Stimulated activated CD4-positive, alpha-beta T cell treated with anti-CD3 and anti-CD28 coated beads, TNF-alpha, amount 100 ng/mL, for 1 hour (primary cell): ENCODE data around the gene MYOG.

Experiments
- DNase-seq, 3 donors: peaks; one replicate each; pipeline ENCODE4 v3.0.0-alpha.2; 2020; ENCODE audit warnings: low read depth in 3 of 3, low spot score in 1 of 3

The MYOG gene

DNA sequence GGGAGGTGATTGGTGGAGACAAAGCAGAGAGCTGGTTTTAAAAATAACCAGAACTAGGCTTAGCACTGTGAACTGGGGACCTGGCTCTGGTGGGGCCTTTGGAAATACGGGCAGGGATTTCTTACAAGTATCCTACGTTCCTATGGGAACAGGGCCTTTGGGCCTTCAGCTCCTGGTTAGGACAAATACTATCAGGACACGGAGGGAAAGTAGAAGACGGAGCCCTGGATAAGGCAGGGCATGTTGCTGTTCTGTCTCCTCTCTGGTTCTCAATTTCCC is 5.3 kb upstream of the MYOG start:
- no peak for DNase-seq

DNA sequence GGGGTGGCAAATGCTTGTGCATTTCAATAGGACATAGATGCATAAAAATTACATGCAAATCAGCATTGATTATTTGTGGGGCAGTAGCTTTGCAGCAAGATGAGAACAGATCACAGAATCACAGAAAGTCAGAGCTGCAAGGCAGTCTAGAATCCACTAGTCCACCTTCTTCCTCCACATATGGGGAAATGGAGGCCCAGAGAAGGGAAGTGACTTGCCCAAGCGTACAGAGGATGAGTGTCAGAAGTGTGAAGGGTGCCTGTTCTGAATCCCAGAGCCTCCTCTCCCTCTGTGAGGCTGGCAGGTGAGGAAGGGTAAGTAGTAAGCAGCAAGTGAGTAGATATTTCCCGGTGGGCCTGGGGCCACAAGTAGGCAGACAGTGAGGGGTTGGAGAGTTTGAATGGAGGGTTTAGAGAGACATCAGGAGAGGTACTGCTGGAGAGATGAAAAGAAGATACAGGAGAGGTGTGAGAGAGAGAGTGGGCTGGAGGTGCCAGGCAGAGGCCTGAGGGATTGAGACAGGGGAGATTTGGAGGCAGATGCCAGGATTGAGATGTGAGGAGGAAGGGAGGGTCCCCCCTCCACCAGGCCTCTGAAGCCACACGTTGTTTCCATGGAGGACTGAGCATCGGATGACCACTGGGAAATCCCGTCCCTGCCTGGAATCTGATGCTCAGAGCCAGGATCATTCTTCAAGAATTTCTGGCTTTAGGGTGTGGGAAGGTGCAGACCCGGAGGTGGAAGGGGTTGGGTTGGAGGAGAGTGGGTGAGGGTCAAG is 4.8 kb upstream of the MYOG start:
- DNase-seq = no peak

DNA sequence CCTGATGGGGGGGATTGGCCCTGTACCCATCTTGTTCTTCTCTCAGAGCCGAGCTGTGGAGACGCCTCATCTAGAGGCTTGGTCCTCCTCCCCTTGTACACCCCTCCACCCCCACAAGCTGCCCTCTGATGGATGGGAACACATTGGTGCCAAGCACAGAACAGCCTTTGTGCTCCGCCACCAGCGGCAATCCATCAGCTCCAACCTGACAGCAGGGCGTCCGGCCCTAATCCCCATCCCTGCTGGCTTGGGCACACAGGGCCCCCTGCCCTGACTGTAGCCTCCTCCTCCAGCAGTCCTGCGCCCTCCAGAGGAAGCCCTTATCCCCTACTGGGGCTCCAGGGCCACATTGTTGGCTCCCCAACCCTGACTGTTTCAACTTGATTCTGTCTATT is 3.8 kb upstream of the MYOG start:
- DNase-seq = no peak

DNA sequence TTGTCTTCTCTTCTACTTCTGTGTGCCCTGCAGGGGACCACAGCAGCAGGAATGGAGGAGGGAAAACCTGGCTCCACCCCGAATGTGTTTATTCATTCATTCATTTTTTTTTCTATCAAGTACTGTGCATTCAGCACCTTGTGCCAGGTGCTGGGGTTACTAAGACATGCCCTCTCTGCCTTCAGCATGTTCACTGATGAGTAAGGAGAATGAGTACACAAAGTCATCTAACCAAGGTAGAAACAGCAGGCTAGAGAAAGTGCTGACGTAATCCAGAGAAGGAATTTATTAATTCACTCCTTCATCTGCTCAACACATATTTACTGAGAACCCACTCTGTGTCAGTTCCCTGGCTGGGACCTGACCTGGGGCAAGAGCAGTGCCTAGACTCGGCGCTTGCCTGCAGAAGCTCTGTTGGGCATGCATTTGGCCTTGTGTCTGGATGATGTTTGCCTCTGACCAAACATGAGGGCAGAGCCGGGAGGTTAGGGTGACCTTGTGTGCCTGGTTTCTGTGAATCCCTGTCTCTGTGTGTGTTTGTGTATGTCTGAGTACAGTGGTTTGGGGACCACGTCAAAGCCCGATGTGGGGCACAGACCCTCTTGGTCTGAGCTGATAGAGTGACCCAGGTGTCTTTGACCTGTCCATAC is 3.3 kb upstream of the MYOG start:
- DNase-seq = no peak

DNA sequence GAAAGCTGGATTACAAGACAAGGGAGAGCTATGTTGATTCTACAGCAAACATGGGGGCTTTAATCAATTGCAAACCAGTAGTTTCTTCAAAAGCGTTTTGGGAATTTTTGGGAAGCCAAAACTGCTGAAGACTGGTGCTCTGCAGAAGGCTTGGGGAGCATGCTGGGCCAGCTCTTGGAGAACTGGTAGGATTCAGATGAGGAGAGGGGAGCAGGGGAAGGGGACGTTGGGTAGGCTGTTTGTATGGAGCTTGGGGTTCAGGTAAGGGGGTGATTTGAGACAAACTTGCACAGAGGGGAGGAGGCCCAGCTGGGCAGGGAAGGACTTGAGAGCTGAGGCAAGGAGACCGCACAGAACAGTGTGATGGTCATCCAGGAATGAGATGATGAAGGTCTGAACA is 2.6 kb upstream of the MYOG start:
- DNase-seq = no peak

DNA sequence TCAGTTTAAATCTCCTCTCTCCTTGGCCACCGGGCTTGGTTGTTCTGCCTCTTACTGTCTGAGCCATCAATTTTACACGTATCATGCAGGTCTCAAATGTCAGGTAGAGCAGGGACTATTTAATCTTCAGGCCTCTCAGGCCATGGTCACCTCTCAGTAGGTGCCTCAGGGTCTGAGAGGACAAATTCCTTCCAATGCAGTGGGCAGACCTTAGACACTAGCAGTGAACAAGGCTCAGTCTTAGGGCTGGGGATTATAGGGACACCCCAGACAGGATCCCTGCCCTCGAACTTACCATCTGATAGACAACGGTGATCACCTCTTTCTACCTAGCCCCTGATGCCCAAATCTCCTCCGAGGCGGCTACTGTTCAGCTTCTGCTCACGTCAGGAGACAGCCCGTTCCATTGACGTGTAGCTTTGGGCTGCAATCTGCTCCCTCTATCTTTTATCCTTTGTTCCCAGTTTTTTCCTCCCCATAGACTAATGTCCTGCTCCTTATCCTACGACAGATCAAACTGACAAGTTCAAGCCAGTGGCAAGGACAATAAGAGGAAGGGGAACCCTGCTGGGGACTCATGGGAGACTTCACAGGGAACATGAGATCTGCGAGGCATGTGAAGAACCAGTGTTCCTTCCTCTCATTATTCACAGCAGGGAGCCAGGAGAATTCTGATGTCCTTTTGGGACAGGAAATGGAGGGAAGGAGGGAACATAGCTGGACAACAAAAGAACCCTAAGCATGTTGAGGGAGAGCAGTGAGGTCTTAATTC is 1.4 kb upstream of the MYOG start:
- no peak for DNase-seq

DNA sequence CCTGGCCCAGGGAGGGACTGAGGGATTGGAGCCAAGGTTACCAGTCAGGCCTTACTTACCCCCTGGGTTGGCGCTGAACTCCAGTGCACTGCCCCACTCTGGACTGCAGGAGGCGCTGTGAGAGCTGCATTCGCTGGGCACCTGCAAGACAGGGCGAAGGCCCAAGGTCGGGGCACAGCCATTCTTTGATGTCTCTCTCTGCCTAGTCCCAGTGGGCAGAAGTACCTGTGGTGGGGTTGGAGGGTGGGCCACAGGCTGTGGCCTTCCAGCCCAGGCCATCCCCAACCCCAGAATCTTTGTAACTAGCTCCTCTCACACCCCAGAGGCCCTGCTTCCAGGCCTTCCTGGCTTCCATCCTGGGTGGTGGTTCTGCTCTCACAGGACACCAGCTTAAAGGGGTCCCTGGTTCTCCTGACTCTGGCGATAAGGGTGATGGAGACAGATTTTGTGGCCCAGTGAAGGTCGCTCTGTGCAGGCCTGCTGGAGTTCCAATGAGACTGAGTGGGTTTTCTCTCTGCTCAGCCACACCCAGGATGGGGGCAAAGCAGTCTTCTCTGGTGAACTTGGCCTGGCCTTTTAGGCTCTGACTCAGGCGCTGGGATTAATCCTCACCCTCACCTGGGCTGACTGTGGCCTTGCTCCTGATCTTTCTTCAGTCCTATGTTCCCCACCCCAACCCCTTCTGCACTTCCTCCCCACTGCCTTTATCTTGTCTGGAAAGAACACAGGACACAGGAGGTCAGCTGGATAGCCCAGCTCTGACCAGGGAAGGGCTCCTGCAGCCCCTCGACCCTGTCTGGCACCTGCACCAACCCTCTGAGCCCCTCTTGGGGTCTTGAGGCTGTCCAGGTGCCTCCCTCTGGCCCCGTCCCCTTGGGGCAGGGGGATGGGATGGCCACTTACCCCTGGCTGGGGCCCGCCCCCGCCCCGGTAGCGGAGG is 954 bp downstream of the MYOG start:
- no peak for DNase-seq

DNA sequence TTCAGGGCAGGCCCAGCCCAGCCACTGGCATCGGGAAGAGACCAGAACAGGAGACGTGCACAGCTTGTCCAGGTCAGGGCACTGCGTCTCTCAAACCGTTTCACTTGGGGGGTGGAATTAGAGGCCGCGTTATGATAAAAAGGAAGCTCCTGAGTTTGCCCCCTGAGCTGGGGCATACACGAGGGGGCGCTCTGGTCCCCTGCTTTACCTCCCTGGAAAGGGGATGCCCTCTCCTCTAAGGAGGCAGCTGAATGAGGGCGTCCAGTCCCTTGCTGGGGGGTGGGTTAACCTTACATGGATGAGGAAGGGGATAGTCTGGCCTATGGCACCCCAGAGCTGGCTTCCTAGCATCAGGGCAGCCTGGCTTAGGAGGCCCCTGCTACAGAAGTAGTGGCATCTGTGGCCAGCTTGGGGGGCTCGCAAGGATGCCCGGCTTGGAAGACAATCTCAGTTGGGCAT is 2.3 kb downstream of the MYOG start:
- no peak for DNase-seq

DNA sequence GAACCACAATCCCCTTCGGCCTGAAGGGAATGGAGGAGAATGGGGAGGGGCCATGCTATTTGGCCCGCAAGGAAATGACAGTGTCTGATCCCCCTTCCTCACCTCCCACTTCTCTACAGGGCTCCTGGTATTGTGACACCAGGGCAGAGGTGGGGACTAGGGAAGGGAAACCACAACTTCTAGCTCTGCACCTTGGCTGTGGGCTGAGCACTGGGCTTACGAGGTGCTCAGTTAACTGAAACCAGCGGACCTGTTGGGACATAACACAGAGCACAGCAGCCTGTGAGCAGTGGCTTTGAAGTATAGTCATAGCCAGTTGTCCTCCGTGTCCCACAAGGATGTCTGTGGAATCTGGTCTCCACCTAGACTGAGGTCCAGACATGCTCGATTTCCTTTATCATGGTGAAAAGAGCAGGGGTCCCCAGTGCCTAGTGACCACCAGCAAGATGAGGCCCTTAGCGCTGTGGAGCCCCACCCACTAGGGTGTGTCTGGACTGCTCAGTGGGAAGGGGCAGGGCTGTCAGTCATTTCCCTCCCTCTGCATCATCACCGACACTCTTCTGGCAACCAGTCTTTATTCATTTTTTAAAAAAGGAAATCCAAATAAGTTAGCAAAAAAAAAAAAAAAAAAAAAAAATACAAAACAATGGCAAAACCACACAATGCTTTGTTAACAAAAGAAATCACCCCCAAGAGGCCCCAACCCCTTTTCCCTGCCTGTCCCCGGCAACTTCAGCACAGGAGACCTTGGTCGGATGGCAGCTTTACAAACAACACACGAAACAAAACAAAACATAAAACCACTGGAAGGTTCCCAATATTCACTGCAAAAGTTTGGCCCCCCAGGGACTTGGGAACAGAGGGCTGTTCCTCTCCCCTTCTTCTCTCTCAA is 3.0 kb downstream of the MYOG start:
- no peak for DNase-seq

DNA sequence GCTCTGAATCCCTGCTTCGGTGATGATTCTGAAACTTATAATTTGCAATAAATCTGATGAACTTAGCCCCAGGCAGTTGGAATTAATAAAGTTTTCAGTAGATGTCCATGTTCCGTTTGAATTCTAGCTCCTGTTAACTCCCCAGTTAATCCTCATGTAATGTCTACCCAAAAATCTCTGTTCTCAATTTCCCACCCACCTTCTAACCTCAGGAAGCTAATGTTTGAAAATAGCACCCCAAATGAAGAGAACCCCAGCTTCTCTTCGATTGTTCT is 3.6 kb downstream of the MYOG start:
- DNase-seq = no peak

DNA sequence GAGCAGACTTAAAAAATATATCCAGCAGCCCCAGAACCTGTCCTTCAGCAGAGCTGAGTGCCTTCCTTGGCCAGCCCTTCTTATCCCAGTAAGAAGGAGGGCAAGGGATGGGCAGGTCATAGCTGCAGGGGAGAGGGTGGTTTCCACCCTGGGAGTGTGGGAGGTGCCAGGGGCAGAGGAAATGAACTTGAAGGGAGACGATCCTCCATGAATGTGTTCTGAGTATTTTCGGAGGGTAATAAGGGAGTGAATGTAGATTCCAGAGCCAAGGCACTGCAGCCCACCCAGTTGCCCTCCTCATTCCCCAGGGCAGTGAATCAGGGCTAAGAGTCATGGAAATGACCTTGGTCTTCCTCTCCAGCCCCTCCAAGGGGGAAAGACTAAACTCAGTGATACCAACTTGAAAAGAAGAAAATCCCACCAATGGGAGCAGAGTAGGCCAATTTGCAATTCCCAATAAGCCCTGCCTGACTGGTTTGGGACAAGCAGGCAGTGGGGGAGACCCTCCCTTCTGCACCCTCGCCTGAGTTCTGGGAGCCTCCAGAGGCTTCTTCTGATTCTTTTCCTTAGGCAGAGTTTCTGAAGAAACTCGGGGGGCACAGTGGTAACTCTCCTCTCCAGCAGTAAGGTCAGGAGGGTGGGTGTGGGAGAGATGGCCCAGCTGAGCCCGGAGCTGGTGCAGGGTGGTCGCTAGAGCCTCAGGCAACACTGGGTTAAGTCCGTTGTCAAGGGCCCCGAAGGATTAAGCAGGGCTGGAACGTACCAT is 4.2 kb downstream of the MYOG start:
- DNase-seq = no peak

DNA sequence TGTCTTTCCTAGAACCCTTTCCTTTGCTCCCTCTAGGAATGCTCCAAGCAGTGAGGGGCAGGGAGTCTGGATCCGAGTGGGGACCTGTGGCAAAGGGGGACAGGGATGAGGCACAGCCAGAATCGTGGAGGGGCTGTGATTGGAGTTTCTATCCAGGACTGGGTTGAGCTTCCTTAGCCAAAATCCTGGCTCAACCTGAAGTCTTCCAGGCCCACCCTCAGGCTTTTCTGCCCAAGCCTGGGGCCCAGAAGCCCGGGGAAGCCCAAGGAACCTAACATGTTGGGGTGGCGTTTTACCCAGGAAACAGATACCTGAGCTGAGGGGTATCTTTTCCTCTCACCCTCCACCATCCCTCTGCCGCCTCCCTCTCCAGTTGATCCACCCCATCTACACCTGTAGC is 5.4 kb downstream of the MYOG start:
- DNase-seq = no peak

DNA sequence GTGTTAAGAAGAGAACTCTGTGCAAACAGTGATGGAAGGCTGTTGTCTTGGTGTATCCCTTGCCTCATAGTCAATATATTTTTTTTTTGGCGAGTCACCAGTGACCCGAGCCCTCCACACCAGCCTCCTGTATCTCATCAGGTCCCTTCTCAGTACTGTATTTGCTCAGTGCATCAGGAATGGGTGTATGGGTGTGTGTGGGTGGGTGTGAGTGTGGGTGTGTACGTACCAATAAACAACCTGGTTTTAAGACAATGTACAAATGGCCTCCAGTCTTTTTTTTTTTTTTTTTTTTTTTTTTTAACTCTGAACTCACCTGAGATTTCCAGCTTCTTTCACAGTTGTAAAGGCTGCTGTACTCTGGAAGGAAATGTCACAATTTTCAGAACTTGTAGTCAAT is 7.3 kb downstream of the MYOG start:
- DNase-seq = no peak

DNA sequence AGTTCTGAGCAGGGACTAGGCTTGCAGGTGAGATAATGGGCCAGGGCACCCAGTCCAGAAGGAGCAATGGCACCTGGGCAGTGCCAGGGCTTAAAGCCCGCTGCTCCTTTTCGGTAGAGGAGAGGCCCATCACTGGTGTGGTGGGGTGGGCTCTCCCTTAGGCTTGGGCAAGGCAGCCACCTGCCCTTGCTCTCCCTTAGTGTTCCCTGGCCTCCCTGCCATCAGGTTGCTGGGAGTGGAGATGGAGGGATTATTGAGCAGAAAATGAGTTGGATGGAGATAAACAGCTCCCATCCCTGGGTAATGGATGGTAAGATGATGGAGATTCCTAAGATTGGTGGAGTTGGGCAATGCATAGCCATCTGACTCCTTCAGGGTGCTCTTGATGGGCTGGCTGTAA is 7.9 kb downstream of the MYOG start:
- no peak for DNase-seq

DNA sequence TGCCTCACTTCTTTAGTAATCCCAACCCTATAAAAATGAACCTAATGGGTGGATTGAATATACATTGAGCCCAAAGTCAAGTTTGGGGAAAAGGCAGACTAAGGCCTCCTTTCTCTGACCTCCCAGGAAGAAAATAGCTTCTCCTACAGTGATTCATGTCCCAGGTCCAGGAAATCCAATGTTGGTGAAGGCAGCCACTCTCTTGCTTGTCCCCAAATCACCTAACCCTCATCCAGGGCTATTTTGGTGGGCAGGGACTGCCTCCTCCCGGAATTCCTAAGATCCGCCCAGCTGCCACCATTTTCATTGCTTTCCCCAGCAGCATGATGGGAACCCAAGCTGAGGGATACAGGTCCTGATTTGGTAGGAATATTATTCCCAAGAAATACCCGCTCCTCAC is 8.4 kb downstream of the MYOG start:
- no peak for DNase-seq

DNA sequence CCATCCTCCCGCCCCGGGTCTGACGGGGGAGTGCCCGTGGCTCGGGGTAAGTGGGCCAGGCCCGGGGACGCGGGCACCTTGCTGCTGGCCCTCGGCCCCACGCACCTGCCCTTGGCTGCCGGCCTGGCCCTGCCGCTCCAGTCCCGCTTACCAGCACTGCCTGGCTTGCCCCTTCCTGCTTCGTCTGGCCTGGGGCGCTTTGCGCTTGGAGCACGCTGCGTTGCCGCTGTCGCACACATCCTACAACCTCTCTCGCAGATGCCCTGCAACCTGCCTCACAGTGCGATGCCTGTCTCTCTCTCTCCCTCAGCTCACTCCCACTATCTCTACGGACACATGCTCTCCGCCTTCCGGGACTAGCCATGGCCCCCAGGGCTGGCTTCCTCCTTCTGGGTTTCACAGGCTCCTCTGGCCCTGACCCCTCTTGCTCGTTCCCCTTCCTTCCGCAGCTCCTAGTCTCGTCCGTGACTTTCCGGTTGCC is 9.7 kb downstream of the MYOG start:
- DNase-seq = no peak

DNA sequence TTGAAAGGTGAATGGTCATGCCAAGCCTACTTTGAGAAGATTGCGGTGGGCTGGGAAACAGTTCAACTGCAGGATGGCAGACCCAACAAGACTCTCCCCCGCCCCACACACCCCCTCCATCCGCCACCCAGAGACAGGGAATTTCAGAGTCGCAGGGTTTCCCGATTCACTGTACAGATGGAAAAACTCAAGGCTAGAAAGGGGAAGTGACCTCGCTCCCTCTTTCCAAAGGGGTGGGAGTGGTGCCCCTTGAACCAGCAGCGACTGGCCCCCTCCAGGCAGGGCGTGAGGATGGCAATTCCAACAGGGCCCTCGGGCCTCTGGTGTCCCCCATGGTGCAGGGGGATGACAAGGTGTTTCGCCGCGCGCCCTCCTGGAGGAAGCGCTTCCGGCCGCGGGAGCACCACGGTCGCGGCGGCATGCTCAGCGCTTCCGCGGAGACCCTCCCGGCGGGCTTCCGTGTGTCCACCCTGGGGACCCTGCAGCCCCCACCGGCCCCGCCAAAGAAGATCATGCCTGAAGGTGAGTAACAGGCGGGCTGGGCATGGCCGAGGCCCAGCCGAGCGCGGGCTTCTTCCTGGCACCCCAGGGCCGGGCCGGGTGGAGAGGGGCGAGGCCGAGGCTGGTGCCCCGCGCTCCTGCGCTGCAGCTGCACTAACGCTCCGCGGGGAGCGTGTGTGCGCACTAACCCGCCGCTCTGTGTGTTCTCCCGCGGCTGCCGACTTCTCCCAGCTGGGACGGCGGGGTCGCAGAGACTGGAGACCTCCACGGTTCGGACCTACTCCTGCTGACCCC is 10.4 kb downstream of the MYOG start:
- DNase-seq = no peak

DNA sequence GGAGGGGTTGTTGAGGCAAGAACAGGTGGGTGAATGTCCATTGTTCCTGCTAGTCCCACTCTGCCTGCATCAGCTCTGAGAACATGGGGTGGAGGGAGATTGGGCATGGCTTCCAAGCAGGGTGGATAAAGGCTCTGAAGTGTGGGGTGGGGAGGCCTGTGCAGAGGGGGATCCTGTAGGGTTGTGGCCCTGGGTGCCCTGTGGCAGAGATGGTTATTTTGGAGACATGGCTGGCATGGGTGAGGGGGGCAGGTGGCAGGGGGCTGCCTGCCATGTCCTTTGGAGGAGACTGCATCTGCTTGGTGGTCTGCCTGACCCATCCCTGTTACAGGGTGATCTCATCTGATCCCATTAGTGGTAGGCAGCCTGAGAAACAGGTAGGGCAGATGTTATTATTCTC is 11.2 kb downstream of the MYOG start:
- DNase-seq = no peak

DNA sequence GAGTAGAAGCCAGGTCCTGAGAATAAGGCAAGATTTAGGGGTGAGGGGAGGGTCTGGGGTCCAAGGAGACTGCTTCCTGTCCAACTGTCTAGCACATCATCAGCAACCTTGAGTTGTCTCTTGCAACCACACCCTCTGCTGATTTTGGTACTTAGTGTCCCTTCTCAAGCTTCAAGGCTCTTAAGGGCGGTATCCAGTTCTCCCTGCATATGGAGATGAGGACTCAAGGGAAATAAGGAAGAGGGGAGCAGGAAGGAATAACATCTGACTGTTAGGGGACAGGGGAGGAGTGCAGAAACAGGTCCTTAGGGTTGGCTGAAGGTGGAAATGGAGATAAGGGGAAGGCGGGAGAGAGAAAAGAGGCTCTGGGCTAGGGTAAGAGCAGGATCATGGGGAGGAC is 12.3 kb downstream of the MYOG start:
- DNase-seq = no peak
